HG02970 (cell line): ENCODE results near the gene RPL35.
A peak's percentile ranks its signal among the peaks of the same experiment; 100 is the strongest.

Experiments
- ATAC-seq: cut with Tn5 transposase; IDR thresholded peaks from one replicate; pipeline ENCODE4 v1.9.1; 2021; ENCODE audit warnings: mild to moderate bottlenecking, moderate library complexity, moderate number of reproducible peaks; ENCODE audit not compliant: unreplicated experiment, low FRiP score

The RPL35 gene

GRCh38 chr9:124877021-124877782, 15.4 kb upstream of the RPL35 start:
- ATAC-seq, result no peak

- ATAC-seq, result no peak
These were observed 13.7 kb upstream of the RPL35 start for GRCh38 chr9:124875501-124875900.

- no peak for ATAC-seq
These were observed 11.9 kb upstream of the RPL35 start for GRCh38 chr9:124873664-124874063.

GRCh38 chr9:124871156-124871561, 9.4 kb upstream of the RPL35 start:
- no peak for ATAC-seq

GRCh38 chr9:124870723-124871122, 9.0 kb upstream of the RPL35 start:
- no peak for ATAC-seq

GRCh38 chr9:124869986-124870560, 8.3 kb upstream of the RPL35 start:
- peak; percentile 33 for ATAC-seq

- ATAC-seq, result peak; percentile 11
These were observed 7.8 kb upstream of the RPL35 start for GRCh38 chr9:124869466-124869985.

- ATAC-seq, result peak; percentile 64
These were observed 7.0 kb upstream of the RPL35 start for GRCh38 chr9:124868511-124869465.

GRCh38 chr9:124863371-124863871, 1.7 kb upstream of the RPL35 start:
- no peak for ATAC-seq

GRCh38 chr9:124860582-124861341, 995 bp downstream of the RPL35 start:
- no peak for ATAC-seq

GRCh38 chr9:124859803-124860581, 1.8 kb downstream of the RPL35 start:
- no peak for ATAC-seq

GRCh38 chr9:124858330-124859046, 3.3 kb downstream of the RPL35 start:
- no peak for ATAC-seq

- no peak for ATAC-seq
These were observed 4.1 kb downstream of the RPL35 start for GRCh38 chr9:124857533-124858162.

- ATAC-seq, result no peak
These were observed 5.6 kb downstream of the RPL35 start for GRCh38 chr9:124855944-124856765.

GRCh38 chr9:124855566-124855943, 6.2 kb downstream of the RPL35 start:
- no peak for ATAC-seq

- ATAC-seq, result no peak
These were observed 6.9 kb downstream of the RPL35 start for GRCh38 chr9:124854822-124855221.

GRCh38 chr9:124854161-124854560, 7.6 kb downstream of the RPL35 start:
- ATAC-seq, result no peak
